H9 (cell line): ENCODE measurements around the gene AMIGO3. TPM values are rescaled to one million over a fixed set of nuclear protein-coding genes. Genes with fewer than 3 reads are reported as not detected.

ENCODE experiments used
- DNase-seq: peaks from one replicate; pipeline ENCODE4 v3.0.0-alpha.2; 2017
- H2AFZ ChIP-seq: one replicate; pipeline ENCODE4 v1.6.1; 2013; ENCODE audit warnings: mild to moderate bottlenecking, low read length, control low read depth, moderate library complexity
- H2AK5ac ChIP-seq: 2 replicates; pipeline ENCODE4 v1.6.1; 2013; ENCODE audit warnings: low read length, control low read depth, mixed read lengths; ENCODE audit not compliant: insufficient read length
- H2BK120ac ChIP-seq: one replicate; pipeline ENCODE4 v1.6.1; 2013; ENCODE audit warnings: low read depth, mild to moderate bottlenecking, low read length, control low read depth, inconsistent platforms; ENCODE audit not compliant: poor library complexity, severe bottlenecking
- H2BK12ac ChIP-seq: 2 replicates; pipeline ENCODE4 v1.6.1; 2013; ENCODE audit warnings: low read length, control low read depth, mixed read lengths, low read depth; ENCODE audit not compliant: insufficient read length
- H2BK15ac ChIP-seq: 2 replicates; pipeline ENCODE4 v1.6.1; 2013; ENCODE audit warnings: low read depth, low read length, control low read depth
- H2BK20ac ChIP-seq: one replicate; pipeline ENCODE4 v1.6.1; 2013; ENCODE audit warnings: low read depth, mild to moderate bottlenecking, low read length, control low read depth, inconsistent platforms; ENCODE audit not compliant: poor library complexity, severe bottlenecking
- H2BK5ac ChIP-seq: 2 replicates; pipeline ENCODE4 v1.6.1; 2013; ENCODE audit warnings: low read length, control low read depth, mixed read lengths; ENCODE audit not compliant: insufficient read length
- H3K14ac ChIP-seq: 2 replicates; pipeline ENCODE4 v1.6.1; 2013; ENCODE audit warnings: low read length, control low read depth; ENCODE audit not compliant: insufficient read depth
- H3K18ac ChIP-seq: 2 replicates; pipeline ENCODE4 v1.6.1; 2013; ENCODE audit warnings: low read depth, mild to moderate bottlenecking, mixed read lengths, low read length, control low read depth; ENCODE audit not compliant: insufficient read length
- H3K23ac ChIP-seq: 2 replicates; pipeline ENCODE4 v1.6.1; 2013; ENCODE audit warnings: low read length, control low read depth, mixed read lengths, low read depth; ENCODE audit not compliant: insufficient read length
- H3K23me2 ChIP-seq: 2 replicates; pipeline ENCODE4 v1.6.1; 2013; ENCODE audit warnings: low read depth, mild to moderate bottlenecking, mixed read lengths, low read length, control low read depth; ENCODE audit not compliant: insufficient read length, poor library complexity, severe bottlenecking
- H3K27ac ChIP-seq: 2 replicates; pipeline ENCODE4 v1.5.1; 2013; ENCODE audit warnings: low read length, control low read depth, mixed read lengths, low read depth; ENCODE audit not compliant: insufficient read length
- H3K27me3 ChIP-seq: 2 replicates; pipeline ENCODE4 v1.6.1; 2013; ENCODE audit warnings: low read length, control low read depth, inconsistent platforms; ENCODE audit not compliant: insufficient read depth
- H3K4ac ChIP-seq: 2 replicates; pipeline ENCODE4 v1.6.1; 2013; ENCODE audit warnings: low read depth, mild to moderate bottlenecking, control low read depth, inconsistent platforms, low read length, moderate library complexity
- H3K4me1 ChIP-seq: 2 replicates; pipeline ENCODE4 v1.6.1; 2013; ENCODE audit warnings: low read length, control low read depth, inconsistent platforms; ENCODE audit not compliant: insufficient read depth
- H3K4me2 ChIP-seq: 2 replicates; pipeline ENCODE4 v1.6.1; 2013; ENCODE audit warnings: low read length, control low read depth, mixed read lengths; ENCODE audit not compliant: insufficient read length, insufficient read depth
- H3K56ac ChIP-seq: 2 replicates; pipeline ENCODE4 v1.6.1; 2013; ENCODE audit warnings: low read depth, mild to moderate bottlenecking, mixed read lengths, low read length, control low read depth; ENCODE audit not compliant: insufficient read length
- H3K79me1 ChIP-seq: 2 replicates; pipeline ENCODE4 v1.6.1; 2013; ENCODE audit warnings: low read depth, mild to moderate bottlenecking, moderate library complexity, low read length, control low read depth, inconsistent platforms; ENCODE audit not compliant: insufficient read depth, poor library complexity, severe bottlenecking
- H3K79me2 ChIP-seq: 2 replicates; pipeline ENCODE4 v1.6.1; 2013; ENCODE audit warnings: low read length, control low read depth, inconsistent platforms; ENCODE audit not compliant: insufficient read depth
- H3K9ac ChIP-seq: 2 replicates; pipeline ENCODE4 v1.6.1; 2013; ENCODE audit warnings: low read length, control low read depth, mixed read lengths; ENCODE audit not compliant: insufficient read length; ENCODE audit errors: extremely low read depth
- H3K9me3 ChIP-seq: one replicate; pipeline ENCODE4 v1.6.1; 2013; ENCODE audit warnings: low read depth, low read length, inconsistent platforms; ENCODE audit not compliant: control insufficient read depth
- H3T11ph ChIP-seq: one replicate; pipeline ENCODE4 v1.6.1; 2013; ENCODE audit warnings: mild to moderate bottlenecking, low read length, control low read depth, inconsistent platforms
- H4K20me1 ChIP-seq: one replicate; pipeline ENCODE4 v1.6.1; 2013; ENCODE audit not compliant: control insufficient read depth, insufficient read length, insufficient read depth
- H4K5ac ChIP-seq: 2 replicates; pipeline ENCODE4 v1.6.1; 2013; ENCODE audit warnings: low read depth, mild to moderate bottlenecking, mixed read lengths, low read length, control low read depth; ENCODE audit not compliant: insufficient read length
- H4K8ac ChIP-seq: replicated peaks from 2 replicates; pipeline ENCODE4 v1.6.1; 2013; ENCODE audit warnings: low read length, control low read depth, mixed read lengths, low read depth; ENCODE audit not compliant: insufficient read length
- H4K91ac ChIP-seq: 2 replicates; pipeline ENCODE4 v1.6.1; 2013; ENCODE audit warnings: low read depth, mild to moderate bottlenecking, moderate library complexity, mixed read lengths, low read length, control low read depth; ENCODE audit not compliant: insufficient read length
- H3K27ac Mint-ChIP-seq, 3 experiments: 2 replicates in 2 of 3; 3 replicates in 1 of 3; pipeline ENCODE4 v1.8.0; 2020 to 2021; ENCODE audit warnings: mixed read lengths in 3 of 3, mild to moderate bottlenecking in 1 of 3, moderate library complexity in 1 of 3
- H3K27me3 Mint-ChIP-seq: 2 replicates; pipeline ENCODE4 v1.8.0; 2021; ENCODE audit warnings: low read depth, mild to moderate bottlenecking, moderate library complexity, mixed read lengths
- H3K36me3 Mint-ChIP-seq, 3 experiments: 2 replicates in 2 of 3; 3 replicates in 1 of 3; pipeline ENCODE4 v1.8.0; 2020 to 2021; ENCODE audit warnings: low read depth in 3 of 3, mixed read lengths in 3 of 3; ENCODE audit not compliant: insufficient read depth in 1 of 3
- H3K4me1 Mint-ChIP-seq, 2 experiments: 2 replicates each; pipeline ENCODE4 v1.8.0; 2020; ENCODE audit warnings: mixed read lengths in 2 of 2
- H3K4me3 Mint-ChIP-seq, 2 experiments: 2 replicates in 1 of 2; 3 replicates in 1 of 2; pipeline ENCODE4 v1.8.0; 2020 to 2021; ENCODE audit warnings: mild to moderate bottlenecking in 2 of 2, mixed read lengths in 2 of 2, moderate library complexity in 1 of 2
- H3K9me3 Mint-ChIP-seq, 2 experiments: 2 replicates in 1 of 2; 3 replicates in 1 of 2; pipeline ENCODE4 v1.8.0; 2020; ENCODE audit warnings: mild to moderate bottlenecking in 2 of 2, mixed read lengths in 2 of 2, moderate library complexity in 1 of 2
- WGBS: extraction: QIAGEN DNeasy Blood & Tissue Kit; methylation state at CpG from one replicate; pipeline ENCODE4 v1.1.7; 2013; ENCODE audit warnings: missing lambda C conversion rate, low lambda C conversion rate, mixed read lengths; ENCODE audit not compliant: insufficient read length; ENCODE audit errors: extremely low coverage; 5-methylcytosine and 5-hydroxymethylcytosine counted together
- total RNA-seq: library from RNA; stranded (reverse); gene quantifications from 2 replicates; pipeline ENCODE4 v1.2.1, GENCODE V29; 2021
- TF ChIP-seq, protein P1 (sequence below): fragments of 200-600 bp; sonication (generic); conservative IDR thresholded peaks from 3 replicates; pipeline ENCODE4 v1.8.0; 2021; ENCODE audit warnings: antibody characterized with exemption, mild to moderate bottlenecking

The AMIGO3 gene
- total RNA-seq, 1 experiment from 2014 or later = 3.8 TPM

DNA sequence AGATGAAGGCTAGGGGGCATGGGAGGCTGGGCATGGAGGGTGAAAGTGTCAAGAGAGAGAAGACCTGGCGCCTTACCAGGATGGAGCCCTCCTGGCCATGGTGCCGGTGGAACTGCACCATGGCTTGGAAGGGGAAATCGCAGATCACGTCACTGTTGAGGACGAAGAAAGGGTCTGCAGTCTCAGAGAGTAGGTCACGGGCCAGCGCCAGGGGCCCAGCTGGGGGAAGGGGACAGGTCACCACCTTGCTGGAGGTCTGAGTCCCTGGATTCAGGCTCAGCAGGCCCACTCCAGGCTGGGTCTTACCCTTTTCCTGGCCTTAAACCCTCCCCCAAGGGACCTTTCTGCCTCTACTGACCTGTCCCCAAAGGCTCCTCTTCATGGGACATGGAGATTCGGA is 3.4 kb upstream of the AMIGO3 start:
- H2BK5ac ChIP-seq = no peak overlapping the region
- no peak overlapping the region for H2BK20ac ChIP-seq
- H3K4ac ChIP-seq = no peak overlapping the region
- H3K9ac ChIP-seq = peak overlapping the region; percentile 83
- H2BK15ac ChIP-seq = no peak overlapping the region
- no peaks in the 10 kb centered on the region for H3K4me1 ChIP-seq
- peak overlapping the region; percentile 60 for H3K4me2 ChIP-seq
- no peak overlapping the region for H4K8ac ChIP-seq
- H2BK120ac ChIP-seq = no peak overlapping the region
- H4K5ac ChIP-seq = no peak overlapping the region
- H2AFZ ChIP-seq = no peak overlapping the region
- H2AK5ac ChIP-seq = no peak overlapping the region
- H3K23ac ChIP-seq = no peak overlapping the region
- H4K91ac ChIP-seq = no peak overlapping the region
- H3K79me2 ChIP-seq = no peaks in the 10 kb centered on the region
- H3K56ac ChIP-seq = no peak overlapping the region
- H3K14ac ChIP-seq = no peak overlapping the region
- no peak overlapping the region for H3T11ph ChIP-seq
- H3K4me1 Mint-ChIP-seq = peaks cover 18 to 22% of the 10 kb centered on the region in 2 experiments
- H4K20me1 ChIP-seq = no peaks in the 10 kb centered on the region
- H3K27me3 Mint-ChIP-seq = peaks cover 4% of the 10 kb centered on the region
- H3K79me1 ChIP-seq = peaks cover 2% of the 10 kb centered on the region
- peak overlapping the region; percentile 87 to 96 for H3K4me3 Mint-ChIP-seq
- H3K23me2 ChIP-seq = peaks cover 25% of the 10 kb centered on the region
- DNase-seq = no peak
- no peak overlapping the region for H3K18ac ChIP-seq
- H3K27ac Mint-ChIP-seq = peak overlapping the region; percentile 80 to 95 (median 91); a peak in 6 of 7 replicates
- H3K36me3 Mint-ChIP-seq = peaks cover 5 to 46% (median 37%) of the 10 kb centered on the region in 3 experiments; a peak in 6 of 7 replicates
- WGBS = no CpG with 5 or more reads among the region's 8 CpGs
- H3K27ac ChIP-seq = no peak overlapping the region
- no peaks in the 10 kb centered on the region for H3K27me3 ChIP-seq
- TF ChIP-seq, protein P1, sequence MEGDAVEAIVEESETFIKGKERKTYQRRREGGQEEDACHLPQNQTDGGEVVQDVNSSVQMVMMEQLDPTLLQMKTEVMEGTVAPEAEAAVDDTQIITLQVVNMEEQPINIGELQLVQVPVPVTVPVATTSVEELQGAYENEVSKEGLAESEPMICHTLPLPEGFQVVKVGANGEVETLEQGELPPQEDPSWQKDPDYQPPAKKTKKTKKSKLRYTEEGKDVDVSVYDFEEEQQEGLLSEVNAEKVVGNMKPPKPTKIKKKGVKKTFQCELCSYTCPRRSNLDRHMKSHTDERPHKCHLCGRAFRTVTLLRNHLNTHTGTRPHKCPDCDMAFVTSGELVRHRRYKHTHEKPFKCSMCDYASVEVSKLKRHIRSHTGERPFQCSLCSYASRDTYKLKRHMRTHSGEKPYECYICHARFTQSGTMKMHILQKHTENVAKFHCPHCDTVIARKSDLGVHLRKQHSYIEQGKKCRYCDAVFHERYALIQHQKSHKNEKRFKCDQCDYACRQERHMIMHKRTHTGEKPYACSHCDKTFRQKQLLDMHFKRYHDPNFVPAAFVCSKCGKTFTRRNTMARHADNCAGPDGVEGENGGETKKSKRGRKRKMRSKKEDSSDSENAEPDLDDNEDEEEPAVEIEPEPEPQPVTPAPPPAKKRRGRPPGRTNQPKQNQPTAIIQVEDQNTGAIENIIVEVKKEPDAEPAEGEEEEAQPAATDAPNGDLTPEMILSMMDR = no peak
- H2BK12ac ChIP-seq = no peak overlapping the region
- no peaks in the 10 kb centered on the region for H3K9me3 Mint-ChIP-seq
- H3K9me3 ChIP-seq = no peaks in the 10 kb centered on the region
